ENCODE data around the gene COPS2. TPM values are rescaled to one million over a fixed set of nuclear protein-coding genes. Genes with fewer than 3 reads are reported as not detected.

COPS2 gene
- total RNA-seq, 2 experiments from 2014 or later = 131 to 136 TPM

GRCh38 chr15:49084285-49084570 is 71.2 kb downstream of the COPS2 start:
- ATAC-seq (ENCODE audit: poor library complexity) (no peak), DNase-seq (no peak)
- Histone ChIP-seq H3K27ac (ENCODE audit: low read depth in 1 of 2, low read length in 2 of 2) (no peak overlapping the region), H3K27me3 (ENCODE audit: control insufficient read depth in 1 of 2, insufficient read depth in 2 of 2, low read length in 2 of 2) (no peaks in the 10 kb centered on the region), H3K36me3 (ENCODE audit: insufficient read depth, low read length) (no peaks in the 10 kb centered on the region), H3K4me3 (ENCODE audit: low read length) (no peak overlapping the region), H3K4me1 (ENCODE audit: insufficient read depth, low read length) (no peaks in the 10 kb centered on the region), H3K9me3 (ENCODE audit: control insufficient read depth in 1 of 2, insufficient read depth in 1 of 2, low read length in 2 of 2) (no peaks in the 10 kb centered on the region)
- CTCF ChIA-PET = no interaction called here
- Mint-ChIP-seq H3K36me3 (ENCODE audit: low read depth) (no peaks in the 10 kb centered on the region), H3K9me3 (no peaks in the 10 kb centered on the region), H3K4me3 (no peak overlapping the region), H3K27ac (no peak overlapping the region), H3K27me3 (no peaks in the 10 kb centered on the region), H3K4me1 (ENCODE audit: low read depth) (no peaks in the 10 kb centered on the region)
- no peak for TF ChIP-seq CTCF (IDR thresholded peaks at IDR 0.05)
- intact Hi-C loops (cut with DNase I, micrococcal nuclease) = no loop called here
- POLR2A ChIA-PET = no interaction called here

- H3K27ac Mint-ChIP-seq = no peak overlapping the region
- no peaks in the 10 kb centered on the region for H3K9me3 Mint-ChIP-seq
- ChIA-PET CTCF (no interaction called here), POLR2A (no interaction called here)
- DNase-seq (no peak), ATAC-seq (ENCODE audit: poor library complexity) (no peak)
- H3K4me3 Mint-ChIP-seq = no peak overlapping the region
- H3K27me3 Mint-ChIP-seq = no peaks in the 10 kb centered on the region
- Histone ChIP-seq H3K27me3 (ENCODE audit: control insufficient read depth in 1 of 2, insufficient read depth in 2 of 2, low read length in 2 of 2) (no peaks in the 10 kb centered on the region), H3K4me1 (ENCODE audit: insufficient read depth, low read length) (no peaks in the 10 kb centered on the region), H3K4me3 (ENCODE audit: low read length) (no peak overlapping the region), H3K27ac (ENCODE audit: low read depth in 1 of 2, low read length in 2 of 2) (no peak overlapping the region), H3K9me3 (ENCODE audit: control insufficient read depth in 1 of 2, insufficient read depth in 1 of 2, low read length in 2 of 2) (no peaks in the 10 kb centered on the region), H3K36me3 (ENCODE audit: insufficient read depth, low read length) (no peaks in the 10 kb centered on the region)
- intact Hi-C loops (cut with DNase I, micrococcal nuclease) = no loop called here
- TF ChIP-seq CTCF (IDR thresholded peaks at IDR 0.05) = no peak
- H3K36me3 Mint-ChIP-seq (ENCODE audit: low read depth) = no peaks in the 10 kb centered on the region
- H3K4me1 Mint-ChIP-seq (ENCODE audit: low read depth) = no peaks in the 10 kb centered on the region
These were observed 71.8 kb downstream of the COPS2 start for GRCh38 chr15:49083401-49084284.

DNA sequence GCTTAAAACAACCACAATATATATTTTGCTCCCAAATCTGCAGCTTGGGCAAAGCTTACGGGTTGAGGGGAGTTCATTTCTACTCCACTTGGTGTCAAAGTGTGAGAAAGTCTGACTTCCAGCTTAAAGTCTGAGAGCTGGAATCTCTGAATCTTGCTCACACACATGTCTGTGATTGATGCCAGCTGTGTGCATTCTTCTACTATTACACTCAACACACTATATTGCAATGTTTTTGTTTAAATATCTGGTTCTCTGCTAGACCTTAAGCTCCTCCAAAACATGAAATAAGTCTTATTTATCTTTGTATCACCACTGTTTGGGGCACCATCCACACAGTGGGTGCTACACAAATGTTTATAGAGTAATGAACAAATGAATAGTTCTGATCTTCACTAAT is 72.4 kb downstream of the COPS2 start:
- H3K9me3 Mint-ChIP-seq = no peaks in the 10 kb centered on the region
- intact Hi-C loops (cut with DNase I, micrococcal nuclease) = no loop called here
- no peak overlapping the region for H3K27ac ChIP-seq (ENCODE audit: low read depth in 1 of 2, low read length in 2 of 2)
- no peaks in the 10 kb centered on the region for H3K36me3 ChIP-seq (ENCODE audit: insufficient read depth, low read length)
- TF ChIP-seq CTCF (IDR thresholded peaks at IDR 0.05) = no peak
- no peak overlapping the region for H3K27ac Mint-ChIP-seq
- no peaks in the 10 kb centered on the region for H3K9me3 ChIP-seq (ENCODE audit: control insufficient read depth in 1 of 2, insufficient read depth in 1 of 2, low read length in 2 of 2)
- no peaks in the 10 kb centered on the region for H3K4me1 ChIP-seq (ENCODE audit: insufficient read depth, low read length)
- H3K36me3 Mint-ChIP-seq (ENCODE audit: low read depth) = no peaks in the 10 kb centered on the region
- POLR2A ChIA-PET = no interaction called here
- no peak overlapping the region for H3K4me3 ChIP-seq (ENCODE audit: low read length)
- H3K27me3 Mint-ChIP-seq = no peaks in the 10 kb centered on the region
- H3K27me3 ChIP-seq (ENCODE audit: control insufficient read depth in 1 of 2, insufficient read depth in 2 of 2, low read length in 2 of 2) = no peaks in the 10 kb centered on the region
- no peak overlapping the region for H3K4me3 Mint-ChIP-seq
- DNase-seq (no peak), ATAC-seq (ENCODE audit: poor library complexity) (no peak)
- CTCF ChIA-PET = no interaction called here
- H3K4me1 Mint-ChIP-seq (ENCODE audit: low read depth) = no peaks in the 10 kb centered on the region
